ENCODE measurements around the gene PADI3. TPM values are rescaled to one million over a fixed set of nuclear protein-coding genes. Genes with fewer than 3 reads are reported as not detected.

The PADI3 gene
- total and polyA plus RNA-seq, 2 donors (not counting 3 experiments of a cell fraction or from before 2014, with no cell fraction given): not detected

- no peak overlapping the region for H3K27ac ChIP-seq (ENCODE audit: insufficient read depth, low read depth, low read length)
- no peaks in the 10 kb centered on the region for H3K36me3 ChIP-seq (ENCODE audit: control insufficient read depth in 2 of 2, extremely low read depth in 1 of 2, insufficient read depth in 2 of 2, low read length in 2 of 2)
- intact Hi-C loops (cut with micrococcal nuclease) (no loop called here), dilution Hi-C loops (cut with MboI; ENCODE audit: extremely low pct_ligation_motif_present, low sequenced_read_pairs) (no loop called here)
- no peaks in the 10 kb centered on the region for H3K9me3 ChIP-seq (replicated peaks; ENCODE audit: control insufficient read depth, insufficient read depth, low read length)
- H4K20me1 ChIP-seq (replicated peaks; ENCODE audit: control insufficient read depth, extremely low read depth, insufficient read depth, low read length): no peaks in the 10 kb centered on the region
- no peaks in the 10 kb centered on the region for H3K9me1 ChIP-seq (replicated peaks; ENCODE audit: control insufficient read depth, extremely low read depth, insufficient read depth, low read length)
- BruUV-seq (replicated peaks): no TSS peak
- TF ChIP-seq MAX (IDR thresholded peaks at IDR 0.05; ENCODE audit: insufficient read depth, insufficient read length) (no peak), MYC (IDR thresholded peaks at IDR 0.05; ENCODE audit: low read depth, low read length) (no peak), CTCF (IDR thresholded peaks at IDR 0.05; ENCODE audit: extremely low read depth in 1 of 2, insufficient read depth in 1 of 2, low read depth in 1 of 2, low read length in 2 of 2) (no peak), FOS (IDR thresholded peaks at IDR 0.05; ENCODE audit: borderline replicate concordance, insufficient read depth, low read length) (no peak), POLR2A (IDR thresholded peaks at IDR 0.05; ENCODE audit: low read depth, low read length) (no peak), JUN (IDR thresholded peaks at IDR 0.05; ENCODE audit: borderline replicate concordance, insufficient read depth, insufficient read length, low read depth) (no peak), GATA2 (IDR thresholded peaks at IDR 0.05; ENCODE audit: insufficient read depth, insufficient read length, low read depth, low read length) (no peak), EZH2 (IDR thresholded peaks at IDR 0.05; ENCODE audit: borderline replicate concordance, low read depth, low read length, severe bottlenecking) (no peak), POLR2AphosphoS5 (IDR thresholded peaks at IDR 0.05; ENCODE audit: insufficient read depth, low read depth, low read length) (no peak)
- H3K27me3 ChIP-seq (ENCODE audit: control insufficient read depth in 2 of 2, insufficient read depth in 2 of 2, low read length in 2 of 2): no peaks in the 10 kb centered on the region
- no peak overlapping the region for H3K4me3 ChIP-seq (replicated peaks in 1 of 3; ENCODE audit: insufficient read depth in 1 of 3, low read depth in 1 of 3, low read length in 3 of 3)
- no peak overlapping the region for H3K4me2 ChIP-seq (ENCODE audit: insufficient read depth, low read length)
- no peak overlapping the region for H2AFZ ChIP-seq (ENCODE audit: low read depth, low read length)
- no peaks in the 10 kb centered on the region for H3K4me1 ChIP-seq (ENCODE audit: control insufficient read depth, extremely low read depth, insufficient read depth, low read length)
- H3K79me2 ChIP-seq (ENCODE audit: control insufficient read depth, insufficient read depth, low read length): no peaks in the 10 kb centered on the region
- no peak for FAIRE-seq
- CTCF ChIA-PET: interaction anchor here (0.9 kb wide), 1 partner anchor 67 kb away, joined by 3 read pairs; no protein-coding TSS in a partner anchor
- POLR2A ChIA-PET: no interaction called here
- no peak overlapping the region for H3K9ac ChIP-seq (replicated peaks; ENCODE audit: extremely low read depth, insufficient read depth, low read length)
- DNase-seq (ENCODE audit: low read depth, low spot score): no peak
These were observed 33.9 kb downstream of the PADI3 start for GRCh38 chr1:17282836-17283235.

Measured in endothelial cell of umbilical vein (primary cell).